Heart right ventricle (tissue), 16 donors: ENCODE results near the gene DAB1. TPM values are rescaled to one million over a fixed set of nuclear protein-coding genes. Genes with fewer than 3 reads are reported as not detected.

Experiments used
- ATAC-seq, 8 donors: fragments of 200-7000 bp; cut with Tn5 transposase; one replicate each; pipeline ENCODE4 v1.9.1; 2020; ENCODE audit warnings: mild to moderate bottlenecking in 8 of 8, moderate library complexity in 8 of 8, moderate number of reproducible peaks in 1 of 8
- DNase-seq, 2 donors: peaks; one replicate each; pipeline ENCODE4 v3.0.0-alpha.2; 2020
- H3K27ac ChIP-seq, 10 donors: fragments of 200-600 bp; sonication (generic) in 2 of 10; one replicate each; pipeline versions ENCODE4 v1.5.0 to v1.8.0; 2020 to 2022; ENCODE audit warnings: mild to moderate bottlenecking in 3 of 10
- H3K27me3 ChIP-seq, 7 donors: fragments of 200-600 bp; one replicate each; pipeline ENCODE4 v1.8.0; 2021 to 2022; ENCODE audit warnings: mild to moderate bottlenecking in 2 of 7
- H3K36me3 ChIP-seq, 9 donors: fragments of 200-600 bp; sonication (generic) in 1 of 9; one replicate each; pipeline versions ENCODE4 v1.5.0 to v1.8.0; 2020 to 2022; ENCODE audit warnings: mild to moderate bottlenecking in 2 of 9
- H3K4me1 ChIP-seq, 9 donors: fragments of 200-600 bp; sonication (generic) in 1 of 9; one replicate each; pipeline versions ENCODE4 v1.5.0 to v1.8.0; 2020 to 2022; ENCODE audit warnings: mild to moderate bottlenecking in 4 of 9
- H3K4me3 ChIP-seq, 10 donors: fragments of 200-600 bp; sonication (generic) in 2 of 10; one replicate each; pipeline versions ENCODE4 v1.5.0 to v1.8.0; 2020 to 2022; ENCODE audit warnings: mild to moderate bottlenecking in 7 of 10, moderate library complexity in 2 of 10
- H3K9me3 ChIP-seq, 11 donors: fragments of 200-600 bp in 10 of 11; sonication (generic) in 2 of 11; one replicate each; pipeline versions ENCODE4 v1.5.0 to v1.8.0; 2013 to 2022; ENCODE audit warnings: mild to moderate bottlenecking in 2 of 11, control low read depth in 1 of 11, moderate library complexity in 1 of 11
- WGBS, 2 donors: extraction: QIAGEN DNeasy Blood & Tissue Kit; methylation state at CpG; one replicate each; pipeline ENCODE4 v1.1.7; 2013; ENCODE audit warnings: inconsistent platforms in 1 of 2; 5-methylcytosine and 5-hydroxymethylcytosine counted together
- intact Hi-C, 10 donors: fragments of 100-400 bp; cut with DNase I; formaldehyde crosslinking; loops; one replicate each; pipeline versions ENCODE4 v1.11.1 to v1.14.2; 2022
- polyA plus RNA-seq, 2 donors: library from polyadenylated mRNA; stranded (reverse); fragments of 200-250 nt; gene quantifications; one replicate each; pipeline ENCODE4 v1.2.3, GENCODE V29; 2013
- total RNA-seq, 10 donors: library from RNA; stranded (reverse); fragmentation: NEBNext Ultra II Directional in 3 of 10; extraction: Animal tissue kit (Norgen Biotek cat#: 25700) in 3 of 10; gene quantifications; one replicate each; pipeline versions ENCODE4 v1.2.1 to v1.2.4, GENCODE V29; 2021 to 2023
- TF ChIP-seq, protein P1 (sequence below), 9 donors: fragments of 200-600 bp; sonication (generic) in 2 of 9; IDR thresholded peaks; one replicate each; pipeline versions ENCODE4 v1.5.0 to v1.8.0; 2021 to 2022; ENCODE audit warnings: antibody characterized with exemption in 9 of 9, mild to moderate bottlenecking in 5 of 9, moderate library complexity in 1 of 9
- donor health status: Arrhythmogenic right ventricular cardiomyopathy.
- donor health status: ischemic (EF 13 %, LVEDD 7.1; RV severe dilation, severe dysfunction).
- donor health status: healthy with polysubstance abuse.
- donor health status: DM: no; HTN: yes; CAD: no.
- donor health status: DM: no; HTN: no; CAD: no.
- donor health status: ischemic (EF 25% LVEDD 6.9; RV normal size, moderate dysfunction).
- donor health status: ischemic (EF 25% LVEDD 5.7; RV mildly dilated, moderate dysfunction).
- donor health status: healthy.
- donor health status: DM: yes; HTN: yes; CAD: no.
- donor health status: Ischemic cardiomyopathy.
- donor health status: ischemic (EF 35%, LVEDD 5.7; RV mildly dilated, moderate dysfunction).
- donor health status: nonischemic (EF 11% LVEDD 7.7; RV severe dilation, severe dysfunction).
- donor health status: DM: yes; HTN: yes; CAD: no.
- donor health status: PGD.
- donor health status: ischemic (EF 29% LVEDD 5.4; RV normal size, mild dysfunction).
- donor health status: nonischemic (EF 23%, LVEDD 6.1; RV moderate dilation, normal function).

Gene DAB1
- total and polyA plus RNA-seq, 12 donors, result 0.16 to 25.5 (median 8.1) TPM

DNA sequence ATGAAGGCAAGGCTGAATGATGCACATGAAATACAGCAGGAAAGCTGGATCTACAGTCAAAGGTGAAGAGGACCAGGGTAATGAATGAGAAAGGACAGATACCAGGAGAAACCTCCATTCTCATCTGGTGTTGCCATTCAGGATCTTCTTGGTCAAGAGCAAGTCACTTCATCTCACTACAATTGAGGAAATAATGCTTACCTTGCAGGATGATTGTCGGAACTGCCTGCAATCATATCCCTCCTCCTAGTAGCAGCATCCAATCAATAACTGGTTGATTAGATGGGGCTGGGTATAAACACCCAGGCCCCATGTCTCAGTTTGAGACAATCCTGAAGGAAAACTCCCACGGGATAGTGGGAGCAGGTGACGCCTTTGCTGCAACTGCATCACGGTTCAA, 263.3 kb downstream of the DAB1 start:
- Histone ChIP-seq H3K36me3 (no peaks in the 10 kb centered on the region), H3K4me1 (peaks cover 0 to 19% (median 7%) of the 10 kb centered on the region in 9 donors), H3K4me3 (no peak overlapping the region), H3K27me3 (no peaks in the 10 kb centered on the region), H3K27ac (no peak overlapping the region), H3K9me3 (no peaks in the 10 kb centered on the region)
- intact Hi-C loops, result no loop called here
- ATAC-seq (no peak), DNase-seq (no peak)
- TF ChIP-seq, protein P1, sequence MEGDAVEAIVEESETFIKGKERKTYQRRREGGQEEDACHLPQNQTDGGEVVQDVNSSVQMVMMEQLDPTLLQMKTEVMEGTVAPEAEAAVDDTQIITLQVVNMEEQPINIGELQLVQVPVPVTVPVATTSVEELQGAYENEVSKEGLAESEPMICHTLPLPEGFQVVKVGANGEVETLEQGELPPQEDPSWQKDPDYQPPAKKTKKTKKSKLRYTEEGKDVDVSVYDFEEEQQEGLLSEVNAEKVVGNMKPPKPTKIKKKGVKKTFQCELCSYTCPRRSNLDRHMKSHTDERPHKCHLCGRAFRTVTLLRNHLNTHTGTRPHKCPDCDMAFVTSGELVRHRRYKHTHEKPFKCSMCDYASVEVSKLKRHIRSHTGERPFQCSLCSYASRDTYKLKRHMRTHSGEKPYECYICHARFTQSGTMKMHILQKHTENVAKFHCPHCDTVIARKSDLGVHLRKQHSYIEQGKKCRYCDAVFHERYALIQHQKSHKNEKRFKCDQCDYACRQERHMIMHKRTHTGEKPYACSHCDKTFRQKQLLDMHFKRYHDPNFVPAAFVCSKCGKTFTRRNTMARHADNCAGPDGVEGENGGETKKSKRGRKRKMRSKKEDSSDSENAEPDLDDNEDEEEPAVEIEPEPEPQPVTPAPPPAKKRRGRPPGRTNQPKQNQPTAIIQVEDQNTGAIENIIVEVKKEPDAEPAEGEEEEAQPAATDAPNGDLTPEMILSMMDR (IDR thresholded peaks at IDR 0.05), result no peak
- WGBS, 2 donors, result 87 to 91% methylated on average over 4 of the region's 4 CpGs

DNA sequence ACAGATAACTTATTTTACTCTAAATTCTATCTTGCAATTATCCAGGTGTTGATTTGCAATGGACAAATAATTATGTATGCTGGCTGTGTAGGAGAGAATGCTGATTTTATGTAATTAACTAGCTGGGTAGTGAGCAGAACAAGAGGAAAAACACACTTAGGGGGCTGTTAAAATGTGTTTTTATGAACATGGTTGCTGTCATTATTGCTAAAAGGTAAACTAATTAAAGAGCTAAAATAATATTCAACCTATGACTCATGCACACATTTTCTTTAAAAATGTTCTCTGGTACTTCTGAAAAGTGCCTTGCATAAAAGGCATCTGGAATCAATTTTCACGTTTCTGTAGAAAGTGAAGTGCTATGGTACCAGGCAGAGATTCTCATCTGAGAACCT, 265.3 kb downstream of the DAB1 start:
- DNase-seq, result no peak
- TF ChIP-seq, protein P1 (IDR thresholded peaks at IDR 0.05), result no peak
- intact Hi-C loops, result no loop called here
- H3K27ac ChIP-seq, result no peak overlapping the region
- H3K4me3 ChIP-seq, result no peak overlapping the region
- WGBS, 2 donors, result 82 to 97% methylated on average over 1 of the region's 1 CpG
- peaks cover 0 to 13% (median 4%) of the 10 kb centered on the region in 9 donors for H3K4me1 ChIP-seq
- H3K9me3 ChIP-seq, result peaks cover 0 to 5% (median 0%) of the 10 kb centered on the region in 11 donors
- H3K36me3 ChIP-seq, result no peaks in the 10 kb centered on the region
- H3K27me3 ChIP-seq, result no peaks in the 10 kb centered on the region
- ATAC-seq, result no peak

DNA sequence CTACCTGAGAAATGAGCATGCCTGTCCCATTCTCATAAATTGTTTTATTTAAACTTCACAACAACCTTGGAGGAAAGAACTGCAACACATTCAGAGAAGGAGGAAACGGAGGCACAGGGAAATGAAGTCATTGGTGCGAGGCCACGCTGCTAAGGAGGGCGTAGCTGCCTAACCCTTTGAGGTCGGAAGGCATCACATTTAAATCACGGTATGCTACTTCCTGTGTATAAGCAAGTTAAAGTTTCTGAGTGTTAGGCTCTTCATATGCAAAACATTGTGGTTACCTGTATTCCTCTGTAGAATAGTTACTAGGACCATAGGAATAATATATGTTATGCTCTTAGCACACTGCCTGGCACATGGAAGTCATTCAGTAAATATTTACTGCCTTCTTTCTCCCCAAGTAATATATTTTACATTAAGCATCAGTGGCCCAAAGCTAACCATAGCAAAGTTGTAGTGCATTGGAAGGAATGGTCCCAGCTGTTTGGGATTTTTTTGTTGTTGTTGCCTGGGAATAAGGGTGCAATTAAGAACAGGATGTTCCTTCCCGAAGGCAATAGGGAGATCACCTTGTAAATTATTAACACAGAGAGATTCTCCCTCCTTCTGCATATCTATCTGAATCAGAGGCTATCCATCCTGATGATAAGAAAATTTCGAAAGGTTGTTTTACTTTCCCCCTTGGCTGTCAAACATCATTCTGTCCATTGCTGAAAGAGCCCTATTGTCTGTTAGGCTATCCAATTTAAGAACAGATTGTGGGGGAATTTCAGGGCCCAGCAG, 265.8 kb downstream of the DAB1 start:
- TF ChIP-seq, protein P1 (IDR thresholded peaks at IDR 0.05), result no peak
- DNase-seq (no peak), ATAC-seq (no peak)
- Histone ChIP-seq H3K4me1 (peaks cover 0 to 7% (median 0%) of the 10 kb centered on the region in 9 donors), H3K27ac (no peak overlapping the region), H3K4me3 (no peak overlapping the region), H3K36me3 (no peaks in the 10 kb centered on the region), H3K27me3 (no peaks in the 10 kb centered on the region), H3K9me3 (peaks cover 0 to 5% (median 0%) of the 10 kb centered on the region in 11 donors)
- intact Hi-C loops, result no loop called here
- WGBS, 2 donors, result 62 to 67% methylated on average over 8 of the region's 8 CpGs

DNA sequence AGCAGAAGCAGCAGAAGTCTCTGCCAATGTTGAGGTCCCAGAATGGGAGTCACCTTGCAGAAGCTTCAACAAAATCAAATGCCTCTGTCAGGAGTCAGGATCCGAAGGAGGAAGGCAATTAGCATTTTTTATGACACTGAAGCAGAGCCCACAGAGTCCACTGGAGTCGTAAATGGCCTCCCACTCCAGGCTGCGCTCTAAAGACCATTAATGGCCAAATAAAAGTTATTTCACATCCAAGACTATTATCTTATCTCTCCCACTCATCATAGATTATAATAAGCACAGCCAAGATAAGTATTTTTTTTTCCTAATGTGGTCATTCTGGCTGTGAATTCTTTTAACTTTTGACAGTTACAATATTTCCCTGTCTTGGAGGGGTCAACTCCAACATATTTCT, 267.0 kb downstream of the DAB1 start:
- Histone ChIP-seq H3K4me1 (no peaks in the 10 kb centered on the region), H3K27me3 (no peaks in the 10 kb centered on the region), H3K27ac (no peak overlapping the region), H3K9me3 (peaks cover 0 to 5% (median 0%) of the 10 kb centered on the region in 11 donors), H3K36me3 (no peaks in the 10 kb centered on the region), H3K4me3 (no peak overlapping the region)
- intact Hi-C loops, result no loop called here
- ATAC-seq (no peak), DNase-seq (no peak)
- WGBS, 2 donors, result 82 to 87% methylated on average over 3 of the region's 3 CpGs
- TF ChIP-seq, protein P1 (IDR thresholded peaks at IDR 0.05), result no peak
